SKM-1 (cell line): ENCODE measurements around the gene L3MBTL3.

Experiments used
- DNase-seq: peaks from one replicate; lab custom pipeline; 2025; ENCODE audit not compliant: unreplicated experiment; lab: John Stamatoyannopoulos, UW

The L3MBTL3 gene

DNA sequence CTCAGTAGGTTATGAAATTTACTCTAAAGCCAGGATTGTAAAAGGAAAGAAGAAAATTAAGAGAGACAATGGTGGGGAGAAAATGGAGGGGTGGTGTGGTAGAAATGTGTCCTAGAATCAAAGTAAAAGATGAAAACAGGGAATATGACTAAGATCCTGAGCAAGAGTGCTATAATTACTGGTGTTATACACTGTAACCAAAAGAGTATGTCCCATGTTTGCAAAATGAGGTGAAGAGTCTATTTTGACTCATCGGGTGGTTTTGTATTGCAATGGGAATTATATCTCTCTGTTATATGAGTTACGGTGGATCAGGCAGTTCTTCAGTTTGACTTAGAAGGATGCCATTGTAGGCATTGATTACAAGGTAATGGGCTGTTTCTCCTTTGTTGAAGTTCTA, 8.5 kb downstream of the L3MBTL3 start:
- no peak for DNase-seq

DNA sequence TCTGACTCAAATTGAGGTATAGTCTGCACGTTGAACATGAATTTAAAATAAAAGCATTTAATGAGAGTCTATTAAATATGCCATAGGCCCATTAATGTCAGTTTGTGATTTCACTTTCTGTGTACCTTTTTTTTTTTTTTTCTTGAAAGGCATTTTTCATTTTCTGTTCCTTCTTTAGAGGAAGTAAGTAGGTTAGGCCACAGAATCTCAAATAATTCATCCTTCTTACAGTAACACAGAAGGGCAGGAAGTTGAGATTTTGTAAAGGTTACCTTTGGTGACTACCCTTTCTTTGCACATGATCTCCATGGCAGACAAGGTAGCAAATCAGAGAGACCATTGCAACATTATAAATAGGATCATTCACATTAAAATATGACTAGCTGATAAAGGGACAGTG, 9.6 kb downstream of the L3MBTL3 start:
- no peak for DNase-seq

DNA sequence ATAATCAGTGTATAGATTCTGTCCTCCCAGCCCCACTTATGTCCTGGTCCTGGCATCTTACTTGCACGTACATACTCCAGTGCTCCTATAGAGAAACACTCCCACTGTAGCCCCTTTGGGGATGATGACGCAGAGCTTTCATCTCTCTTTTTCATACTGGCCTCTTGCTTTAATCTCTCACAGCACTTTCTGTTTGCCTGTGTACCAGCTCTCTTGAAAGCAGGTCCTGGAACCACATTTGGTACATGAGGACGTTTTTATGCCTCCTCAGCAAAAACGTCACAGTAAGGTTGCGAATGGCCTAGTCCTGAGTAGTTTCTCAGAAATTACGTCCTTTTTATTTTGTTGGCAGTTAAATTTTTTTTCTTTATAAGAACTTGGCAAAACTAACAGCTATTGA, 10.8 kb downstream of the L3MBTL3 start:
- no peak for DNase-seq

DNA sequence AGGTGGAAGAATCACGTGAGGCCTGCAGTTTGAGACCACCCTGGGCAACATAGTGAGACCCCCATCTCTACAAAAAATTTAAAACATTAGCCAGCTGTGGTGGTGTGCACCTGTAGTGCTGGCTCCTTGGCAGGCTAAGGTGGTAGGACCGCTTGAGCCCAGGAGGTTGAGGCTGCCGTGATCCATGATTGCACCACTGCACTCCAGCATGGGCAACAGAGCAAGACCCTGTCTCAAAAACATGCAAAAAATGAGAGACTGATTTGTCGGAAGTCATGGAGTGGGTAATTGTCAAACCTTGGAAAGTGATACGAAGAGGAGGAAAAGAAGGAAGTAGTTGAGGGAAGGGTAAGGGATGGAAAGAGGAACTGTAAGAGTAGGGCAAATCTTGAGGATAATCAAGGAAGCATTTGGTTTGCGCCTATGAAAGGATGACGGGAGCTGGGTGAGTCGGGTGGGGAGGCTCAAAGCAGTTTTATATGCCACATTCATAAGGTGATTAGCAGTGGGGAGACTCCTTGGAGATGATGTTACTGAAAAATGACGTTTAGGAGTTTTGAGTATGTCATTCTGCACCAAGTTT, 14.5 kb downstream of the L3MBTL3 start:
- no peak for DNase-seq

- DNase-seq: no peak
Observed at GRCh38 chr6:130033949-130034348, 15.6 kb downstream of the L3MBTL3 start.

- DNase-seq: no peak
Observed at GRCh38 chr6:130034378-130035146, 16.2 kb downstream of the L3MBTL3 start.

DNA sequence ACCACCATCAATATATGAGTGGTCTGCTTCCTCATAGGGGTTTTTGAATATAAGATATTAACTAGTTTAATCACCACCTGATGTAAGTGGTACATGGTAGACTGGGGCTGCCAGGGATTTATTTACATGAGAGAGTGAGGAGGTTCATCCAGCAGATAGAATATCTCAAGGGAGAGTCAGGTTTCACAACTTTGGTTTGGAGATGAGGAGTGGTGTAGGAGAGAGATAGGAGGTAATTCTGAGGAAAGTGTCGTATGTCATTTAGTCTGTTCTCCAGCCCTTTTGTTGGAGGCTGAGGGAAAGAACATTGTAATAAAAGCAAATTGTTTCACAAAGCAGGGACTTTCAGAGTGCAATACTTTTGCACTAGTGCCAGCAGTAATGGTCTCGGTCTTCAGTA, 16.8 kb downstream of the L3MBTL3 start:
- no peak for DNase-seq

DNA sequence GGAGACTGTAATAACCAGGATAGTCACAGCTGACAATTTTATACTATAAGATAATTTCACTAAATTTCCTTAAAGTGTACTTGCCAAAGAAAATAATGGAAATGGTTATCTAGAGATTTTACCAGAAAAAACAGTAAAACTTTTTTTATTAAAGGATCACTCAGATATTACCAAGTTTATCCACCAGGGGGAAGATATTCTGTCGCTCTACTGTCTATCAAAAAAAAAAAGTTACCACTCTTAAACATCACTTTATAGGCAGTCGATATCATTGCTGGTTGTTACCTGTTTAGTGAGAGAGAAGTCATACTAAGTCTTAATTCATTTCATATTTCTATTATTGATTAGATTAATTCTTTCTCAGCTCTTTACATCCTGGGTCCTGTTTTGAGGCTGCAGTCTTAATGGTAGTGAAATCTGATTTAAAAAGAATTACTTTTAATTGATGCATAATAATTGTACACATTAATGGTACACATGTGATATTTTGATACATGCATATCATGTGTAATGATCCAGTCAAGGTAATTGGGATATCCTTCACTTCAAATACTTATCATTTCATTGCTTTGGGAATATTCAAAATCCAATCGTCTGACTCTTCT, 18.9 kb downstream of the L3MBTL3 start:
- no peak for DNase-seq

GRCh38 chr6:130041594-130041993, 23.2 kb downstream of the L3MBTL3 start:
- DNase-seq: no peak

GRCh38 chr6:130043344-130043743, 25.0 kb downstream of the L3MBTL3 start:
- DNase-seq: no peak

DNA sequence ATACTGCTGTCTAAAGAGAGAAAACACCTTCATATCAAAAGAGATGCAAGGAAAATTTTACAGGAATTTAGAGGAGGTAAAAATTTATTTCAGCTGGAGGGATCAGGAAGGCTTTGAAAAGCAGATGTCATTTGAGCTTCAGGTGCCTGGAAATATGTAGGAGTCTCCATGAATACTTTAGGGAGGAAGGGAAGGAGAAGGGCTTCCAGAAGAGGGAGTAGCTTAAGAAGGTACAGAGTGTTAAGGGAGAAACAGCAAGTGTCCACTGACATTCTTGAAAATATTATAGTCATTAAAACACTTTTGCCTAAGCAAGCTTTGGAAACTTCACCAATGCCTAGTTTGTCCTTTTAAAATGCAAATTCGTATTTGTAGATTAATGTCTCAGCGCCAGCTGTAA, 27.2 kb downstream of the L3MBTL3 start:
- DNase-seq: no peak

DNA sequence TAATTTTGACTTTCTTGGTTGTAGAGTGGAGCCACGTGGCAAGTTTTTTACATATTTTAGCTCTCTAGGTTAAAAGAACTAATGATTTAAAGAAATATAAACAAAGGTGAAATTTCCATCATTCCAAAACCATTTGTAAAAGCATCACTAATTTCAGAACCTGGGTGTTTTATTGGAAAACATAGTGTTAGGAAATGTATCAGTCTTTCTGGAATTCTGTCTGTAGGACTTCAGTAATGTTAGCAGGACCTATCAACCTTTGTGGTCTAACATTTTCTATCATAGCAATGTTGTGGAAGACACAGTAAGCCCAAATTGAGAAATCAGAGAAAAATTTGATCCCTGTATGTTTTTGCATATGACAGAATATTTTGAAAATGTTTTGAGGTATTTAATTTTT, 28.3 kb downstream of the L3MBTL3 start:
- DNase-seq: no peak

DNA sequence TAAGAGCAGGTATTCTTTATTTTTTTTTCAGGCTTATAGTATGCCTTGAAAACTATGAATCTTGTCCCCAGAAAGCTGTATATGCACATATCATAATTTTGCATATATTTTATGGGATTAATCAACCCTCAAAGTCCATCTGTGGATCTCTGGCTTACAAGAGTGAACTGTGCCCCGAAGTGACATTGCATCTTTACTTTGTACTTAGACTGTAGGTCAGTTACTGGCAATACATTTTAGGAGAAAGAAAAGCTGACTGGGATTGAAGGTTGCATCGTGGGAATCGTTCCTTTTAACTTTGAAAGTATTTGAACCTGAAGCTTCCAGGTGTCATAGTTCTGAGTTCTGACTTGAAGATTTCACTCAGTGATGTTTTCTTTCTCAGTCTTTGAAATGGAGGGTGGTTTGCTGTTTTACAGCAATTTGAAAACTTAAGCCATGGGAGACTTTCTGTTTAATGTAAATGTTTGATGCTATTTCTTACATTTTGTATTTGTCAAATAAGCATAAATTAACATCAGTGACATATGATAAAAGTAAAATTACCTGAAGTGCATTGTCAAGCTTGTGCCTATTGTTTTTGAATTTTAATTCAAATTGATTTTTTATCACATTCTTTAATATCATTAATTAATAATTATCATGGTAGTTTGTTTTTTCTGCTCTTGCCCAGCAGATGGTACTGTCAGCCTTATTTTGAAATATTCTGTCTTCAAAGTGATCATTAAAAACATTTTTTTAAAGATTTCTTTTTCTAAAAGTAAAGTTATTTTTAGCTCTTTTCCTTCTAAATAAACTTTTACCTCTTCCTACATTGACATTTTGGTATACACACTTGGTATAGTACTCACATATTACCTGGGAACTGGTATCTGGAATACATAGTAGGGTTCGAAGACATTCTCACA, 29.0 kb downstream of the L3MBTL3 start:
- DNase-seq: no peak

- no peak for DNase-seq
Observed at GRCh38 chr6:130050230-130050629, 31.8 kb downstream of the L3MBTL3 start.

DNA sequence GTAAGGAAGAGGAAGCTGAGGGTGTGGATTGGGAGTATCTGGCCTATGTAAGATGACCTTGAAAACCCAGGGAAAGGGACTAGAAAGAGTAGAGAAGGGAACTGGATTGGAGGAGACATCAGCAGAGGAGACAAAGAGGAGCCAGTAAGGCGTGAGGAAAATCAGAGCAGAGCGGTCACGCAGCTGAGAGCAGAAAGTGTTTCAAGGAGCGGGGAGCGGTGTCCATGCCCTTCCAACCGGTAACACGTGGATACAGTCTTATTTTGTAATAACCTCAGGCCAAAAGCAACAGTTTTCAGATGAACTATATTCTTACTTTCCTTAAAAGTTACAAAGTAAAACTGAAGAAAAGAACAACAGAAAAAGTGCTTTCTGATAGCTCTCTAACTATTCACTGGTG, 36.3 kb downstream of the L3MBTL3 start:
- DNase-seq: no peak

- DNase-seq: no peak
Observed at GRCh38 chr6:130055271-130055670, 36.9 kb downstream of the L3MBTL3 start.

GRCh38 chr6:130057495-130057894, 39.1 kb downstream of the L3MBTL3 start:
- no peak for DNase-seq

DNA sequence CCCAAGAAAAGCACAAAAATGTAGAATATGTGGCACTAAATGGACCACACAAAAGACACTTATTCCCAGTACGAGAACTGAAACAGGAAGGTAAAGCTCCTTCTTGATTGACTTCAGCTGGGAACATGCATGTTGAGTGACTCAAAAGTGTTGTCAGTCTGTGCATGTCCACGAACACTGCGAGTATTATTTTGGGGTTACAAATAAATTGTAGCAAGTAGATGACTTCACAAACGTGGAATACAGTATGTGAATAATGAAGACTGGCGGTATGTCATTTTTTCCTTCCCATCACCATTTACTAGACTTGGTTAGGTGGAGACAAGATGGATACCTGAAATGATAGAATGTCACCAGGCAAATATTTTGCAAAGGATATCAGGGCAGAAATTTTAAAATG, 45.4 kb downstream of the L3MBTL3 start:
- DNase-seq: no peak

DNA sequence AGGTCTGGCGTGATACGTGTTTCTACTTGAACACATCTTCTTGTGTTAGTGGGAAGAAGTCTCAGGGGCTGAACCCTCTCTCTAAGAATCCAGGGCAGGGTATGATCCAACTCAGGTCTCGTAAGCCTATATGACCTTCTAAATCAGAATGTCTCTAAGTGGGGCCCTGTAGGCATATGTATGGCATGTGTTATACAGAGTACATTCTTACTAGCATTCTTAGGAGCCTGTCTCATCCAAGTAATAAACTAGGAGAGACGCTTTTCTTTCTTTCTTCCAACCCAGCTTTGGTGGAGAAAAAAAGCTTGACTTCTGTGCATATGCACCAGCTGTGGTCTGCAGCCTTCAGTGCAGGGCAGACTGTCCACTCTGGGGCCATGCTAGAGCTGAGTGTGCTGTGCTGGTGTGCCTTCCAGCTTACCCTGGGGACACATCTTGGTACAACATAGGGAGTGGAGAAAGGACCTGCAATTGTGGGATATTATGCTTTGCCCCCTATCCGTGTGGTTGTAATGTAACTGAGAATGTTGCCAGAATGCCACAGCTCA, 47.3 kb downstream of the L3MBTL3 start:
- no peak for DNase-seq

- DNase-seq: no peak
Observed at GRCh38 chr6:130069485-130069884, 51.1 kb downstream of the L3MBTL3 start.

DNA sequence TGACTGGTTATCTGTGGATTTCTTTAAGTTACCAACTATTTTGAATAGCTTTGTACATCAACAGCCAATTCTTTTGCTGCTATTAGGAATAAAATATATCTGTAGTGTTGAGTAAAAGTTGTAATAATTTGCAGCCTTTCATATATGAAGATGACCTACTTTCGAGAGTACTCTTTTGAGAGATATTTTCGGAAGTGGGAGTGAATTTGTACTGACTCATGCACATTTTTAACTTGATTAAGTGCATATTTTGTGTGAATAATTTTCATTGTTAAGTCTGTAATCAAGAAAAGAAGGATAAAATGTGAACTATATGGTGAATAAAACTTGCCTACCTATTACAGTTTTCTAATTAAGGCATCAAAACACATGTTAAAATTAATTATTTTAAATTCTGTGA, 51.9 kb downstream of the L3MBTL3 start:
- no peak for DNase-seq
